Vagina (tissue), 2 donors: ENCODE results near the gene CD63. TPM values are rescaled to one million over a fixed set of nuclear protein-coding genes. Genes with fewer than 3 reads are reported as not detected.

Experiments used
- DNase-seq, 2 donors: peaks; one replicate each; pipeline ENCODE4 v3.0.0-alpha.2; 2017; ENCODE audit errors: extremely low spot score in 2 of 2
- H3K27ac ChIP-seq: fragments of 200-600 bp; sonication (generic); one replicate; pipeline ENCODE4 v1.5.1; 2019
- H3K27me3 ChIP-seq: fragments of 200-600 bp; sonication (generic); one replicate; pipeline ENCODE4 v1.5.1; 2019
- H3K36me3 ChIP-seq, 2 donors: fragments of 200-600 bp; sonication (generic); one replicate each; pipeline ENCODE4 v1.5.1; 2017 to 2019
- H3K4me1 ChIP-seq: fragments of 200-600 bp; sonication (generic); one replicate; pipeline ENCODE4 v1.5.1; 2019
- H3K4me3 ChIP-seq, 2 donors: fragments of 200-600 bp; sonication (generic); 1 replicate in 1 of 2; 2 replicates in 1 of 2; pipeline ENCODE4 v1.5.1; 2016 to 2019
- H3K9me3 ChIP-seq: fragments of 200-600 bp; sonication (generic); one replicate; pipeline ENCODE4 v1.5.1; 2019
- CTCF ChIP-seq, 3 experiments: fragments of 450-650 bp in 2 of 3; fragments of 200-600 bp in 1 of 3; sonication (generic) in 1 of 3; IDR thresholded peaks; one replicate each; pipeline ENCODE4 v1.5.1; 2017 to 2019; ENCODE audit warnings: antibody characterized with exemption in 3 of 3, mild to moderate bottlenecking in 2 of 3, moderate library complexity in 2 of 3
- POLR2A ChIP-seq, 2 donors: fragments of 450-650 bp; IDR thresholded peaks; one replicate each; pipeline ENCODE4 v1.6.1; 2017; ENCODE audit warnings: antibody characterized with exemption in 2 of 2, mild to moderate bottlenecking in 2 of 2, moderate library complexity in 2 of 2
- POLR2AphosphoS5 ChIP-seq, 2 donors: sonication (generic); formaldehyde crosslinking; IDR thresholded peaks; one replicate each; pipeline ENCODE4 v1.9.0; 2017; ENCODE audit warnings: antibody characterized with exemption in 2 of 2, mild to moderate bottlenecking in 2 of 2, low read depth in 1 of 2; ENCODE audit not compliant: insufficient read depth in 1 of 2
- intact Hi-C: fragments of 100-400 bp; cut with DNase I; formaldehyde crosslinking; loops from one replicate; pipeline ENCODE4 v1.15.1; 2023
- small RNA-seq: library from RNA; depleted of rRNA; stranded (forward); fragments of <200 nt; gene quantifications from one replicate; pipeline ENCODE3, GENCODE V24; 2016
- total RNA-seq: library from RNA; depleted of rRNA; stranded (reverse); fragments of >200 nt; gene quantifications from one replicate; pipeline ENCODE4 v1.2.3, GENCODE V29; 2016

Gene CD63
- total RNA-seq, 1 donor from 2014 or later: 568 TPM

GRCh38 chr12:55676707-55677106, 52.1 kb downstream of the CD63 start:
- Histone ChIP-seq H3K4me3 (no peak overlapping the region), H3K4me1 (peaks cover 7% of the 10 kb centered on the region), H3K27me3 (no peaks in the 10 kb centered on the region), H3K9me3 (no peaks in the 10 kb centered on the region), H3K36me3 (no peaks in the 10 kb centered on the region), H3K27ac (no peak overlapping the region)
- intact Hi-C loops: no loop called here
- no peak for DNase-seq
- TF ChIP-seq POLR2A (IDR thresholded peaks at IDR 0.05): no peak
- TF ChIP-seq POLR2AphosphoS5 (IDR thresholded peaks at IDR 0.05; ENCODE audit: insufficient read depth in 1 of 2, low read depth in 1 of 2): no peak
- TF ChIP-seq CTCF (IDR thresholded peaks at IDR 0.05): no peak

GRCh38 chr12:55675666-55676065, 53.1 kb downstream of the CD63 start:
- TF ChIP-seq CTCF (IDR thresholded peaks at IDR 0.05) (no peak), POLR2AphosphoS5 (IDR thresholded peaks at IDR 0.05; ENCODE audit: insufficient read depth in 1 of 2, low read depth in 1 of 2) (no peak), POLR2A (IDR thresholded peaks at IDR 0.05) (no peak)
- Histone ChIP-seq H3K27me3 (no peaks in the 10 kb centered on the region), H3K4me1 (no peaks in the 10 kb centered on the region), H3K27ac (no peak overlapping the region), H3K4me3 (no peak overlapping the region), H3K36me3 (no peaks in the 10 kb centered on the region), H3K9me3 (no peaks in the 10 kb centered on the region)
- no peak for DNase-seq
- intact Hi-C loops: no loop called here

Small RNAs within 50 kb of the gene (small RNA-seq; reads per million reads assigned to genes)
- not detected for gene AC009779.1
- gene RF00017: not detected

Other genes with a start within 250 kb of the CD63 start
- not detected for gene OR6C68, start 236.6 kb downstream of the CD63 start, total RNA-seq
- not detected for gene OR6C4, start 179.4 kb downstream of the CD63 start, total RNA-seq
- gene OR2AP1, start 156.5 kb downstream of the CD63 start, total RNA-seq: not detected
- not detected for gene OR10P1, start 92.1 kb downstream of the CD63 start, total RNA-seq
- 23.6 TPM for gene ITGA7, start 21.1 kb downstream of the CD63 start, total RNA-seq
- 173 TPM for gene BLOC1S1, start 13.0 kb downstream of the CD63 start, total RNA-seq
- 10.6 TPM for gene RDH5, start 8.6 kb downstream of the CD63 start, total RNA-seq
- 7.6 TPM for gene GDF11, start 14.1 kb upstream of the CD63 start, total RNA-seq
- 33.1 TPM for gene SARNP, start 88.7 kb upstream of the CD63 start, total RNA-seq
- gene ORMDL2, start 89.0 kb upstream of the CD63 start, total RNA-seq: 9.8 TPM
- gene DNAJC14, start 100.6 kb upstream of the CD63 start, total RNA-seq: 29.2 TPM
- 21.6 TPM for gene MMP19, start 113.9 kb upstream of the CD63 start, total RNA-seq
- 25.8 TPM for gene PYM1, start 198.9 kb upstream of the CD63 start, total RNA-seq
- 140 TPM for gene DGKA, start 202.2 kb upstream of the CD63 start, total RNA-seq
- gene PMEL, start 237.0 kb upstream of the CD63 start, total RNA-seq: 1.2 TPM
- 26.0 TPM for gene CDK2, start 237.8 kb upstream of the CD63 start, total RNA-seq
- gene RAB5B, start 245.1 kb upstream of the CD63 start, total RNA-seq: 80.5 TPM